Stimulated activated naive CD8-positive, alpha-beta T cell treated with anti-CD3 and anti-CD28 coated beads, Interleukin-15, Interleukin-2, amounts not matched to agents 100 U/mL and 50 U/mL, for 24 hours (primary cell): Measurements from ENCODE around the gene METTL17.
"Not testable (repeated sequence)": the region's sequence is repeated elsewhere in the genome, so short reads cannot be mapped to it uniquely, and the experiment has no call there.

ENCODE experiments used
- ATAC-seq: fragments of 150-1000 bp; cut with Tn5 transposase; one replicate; pipeline ENCODE4 v1.10.0; 2021
- DNase-seq: peaks from one replicate; pipeline ENCODE4 v3.0.0; 2021

The METTL17 gene, protein sequence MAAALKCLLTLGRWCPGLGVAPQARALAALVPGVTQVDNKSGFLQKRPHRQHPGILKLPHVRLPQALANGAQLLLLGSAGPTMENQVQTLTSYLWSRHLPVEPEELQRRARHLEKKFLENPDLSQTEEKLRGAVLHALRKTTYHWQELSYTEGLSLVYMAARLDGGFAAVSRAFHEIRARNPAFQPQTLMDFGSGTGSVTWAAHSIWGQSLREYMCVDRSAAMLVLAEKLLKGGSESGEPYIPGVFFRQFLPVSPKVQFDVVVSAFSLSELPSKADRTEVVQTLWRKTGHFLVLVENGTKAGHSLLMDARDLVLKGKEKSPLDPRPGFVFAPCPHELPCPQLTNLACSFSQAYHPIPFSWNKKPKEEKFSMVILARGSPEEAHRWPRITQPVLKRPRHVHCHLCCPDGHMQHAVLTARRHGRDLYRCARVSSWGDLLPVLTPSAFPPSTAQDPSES

DNA sequence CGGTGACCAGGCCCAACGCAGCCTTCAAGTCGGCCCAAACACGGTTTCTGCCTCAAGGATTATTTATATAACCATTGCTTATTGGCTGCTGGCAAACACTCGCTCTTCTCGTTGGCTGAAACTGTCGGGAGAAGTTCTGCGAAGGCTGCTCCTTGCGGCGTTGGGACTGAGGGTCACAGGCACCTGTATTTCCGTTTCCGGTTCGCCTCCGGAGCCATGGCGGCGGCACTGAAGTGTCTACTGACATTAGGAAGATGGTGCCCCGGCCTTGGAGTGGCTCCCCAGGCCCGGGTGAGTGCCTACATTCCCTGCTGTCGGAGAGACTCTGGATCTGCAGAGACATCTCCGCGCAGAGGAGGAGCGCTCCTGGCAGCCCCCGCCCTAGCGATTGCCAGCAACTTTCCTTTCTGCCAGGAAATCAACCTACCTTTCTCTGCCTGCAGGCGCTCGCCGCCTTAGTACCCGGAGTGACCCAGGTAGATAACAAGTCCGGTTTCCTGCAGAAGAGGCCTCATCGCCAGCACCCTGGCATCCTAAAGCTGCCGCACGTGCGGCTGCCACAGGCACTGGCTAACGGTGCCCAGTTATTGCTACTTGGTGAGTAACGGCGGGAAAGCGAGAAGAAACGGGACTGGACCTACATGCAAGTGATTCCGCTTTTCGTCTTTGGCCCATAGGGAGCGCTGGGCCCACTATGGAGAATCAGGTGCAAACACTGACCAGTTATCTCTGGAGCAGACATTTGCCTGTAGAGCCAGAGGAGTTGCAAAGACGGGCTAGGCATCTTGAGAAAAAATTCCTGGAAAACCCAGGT, at the start of gene METTL17:
TSS of gene METTL17 (plus strand) at position 194 of the 814 bp plus-strand sequence. CDS start at position 217, 23 bp downstream.
- DNase-seq (peak; percentile 88), ATAC-seq (peak; percentile 98)

DNA sequence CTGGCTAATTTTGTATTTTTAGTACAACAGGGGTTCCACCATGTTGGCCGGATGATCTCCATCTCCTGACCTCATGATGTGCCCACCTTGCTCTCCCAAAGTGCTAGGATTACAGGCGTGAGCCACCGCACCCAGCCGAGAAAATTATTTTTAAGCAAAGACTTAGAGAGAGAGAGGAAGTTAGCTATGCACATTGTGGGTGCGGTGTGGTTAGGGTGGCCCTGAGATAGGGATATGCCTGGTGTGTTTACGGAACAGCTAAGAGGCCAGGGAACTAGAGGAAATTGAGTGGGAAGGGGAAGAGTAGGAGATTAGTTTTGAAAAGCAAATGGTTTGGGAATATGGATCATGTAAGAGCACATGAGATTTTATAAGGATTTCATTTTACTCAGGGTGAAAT, 44.6 kb upstream of the METTL17 start:
- not testable (repeated sequence) for DNase-seq, ATAC-seq

DNA sequence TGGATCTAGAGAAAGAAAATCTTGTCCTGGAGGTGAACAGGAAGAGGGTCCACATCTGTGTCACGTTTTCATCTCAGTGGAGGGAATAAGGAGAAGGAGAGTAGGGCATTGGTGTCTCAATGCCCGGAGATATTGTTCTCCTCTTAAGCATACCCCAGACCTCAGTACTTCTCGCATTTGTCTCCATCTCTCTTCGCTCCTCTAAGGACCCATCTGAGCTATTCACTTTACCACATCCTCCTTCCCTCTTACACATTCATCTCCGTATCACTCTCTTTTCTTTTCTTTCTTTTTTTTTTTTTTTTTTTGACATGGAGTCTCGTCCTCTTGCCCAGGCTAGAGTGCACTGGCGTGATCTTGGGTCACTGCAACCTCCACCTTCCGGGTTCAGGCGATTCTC, 43.1 kb upstream of the METTL17 start:
- DNase-seq, ATAC-seq: not testable (repeated sequence)

DNA sequence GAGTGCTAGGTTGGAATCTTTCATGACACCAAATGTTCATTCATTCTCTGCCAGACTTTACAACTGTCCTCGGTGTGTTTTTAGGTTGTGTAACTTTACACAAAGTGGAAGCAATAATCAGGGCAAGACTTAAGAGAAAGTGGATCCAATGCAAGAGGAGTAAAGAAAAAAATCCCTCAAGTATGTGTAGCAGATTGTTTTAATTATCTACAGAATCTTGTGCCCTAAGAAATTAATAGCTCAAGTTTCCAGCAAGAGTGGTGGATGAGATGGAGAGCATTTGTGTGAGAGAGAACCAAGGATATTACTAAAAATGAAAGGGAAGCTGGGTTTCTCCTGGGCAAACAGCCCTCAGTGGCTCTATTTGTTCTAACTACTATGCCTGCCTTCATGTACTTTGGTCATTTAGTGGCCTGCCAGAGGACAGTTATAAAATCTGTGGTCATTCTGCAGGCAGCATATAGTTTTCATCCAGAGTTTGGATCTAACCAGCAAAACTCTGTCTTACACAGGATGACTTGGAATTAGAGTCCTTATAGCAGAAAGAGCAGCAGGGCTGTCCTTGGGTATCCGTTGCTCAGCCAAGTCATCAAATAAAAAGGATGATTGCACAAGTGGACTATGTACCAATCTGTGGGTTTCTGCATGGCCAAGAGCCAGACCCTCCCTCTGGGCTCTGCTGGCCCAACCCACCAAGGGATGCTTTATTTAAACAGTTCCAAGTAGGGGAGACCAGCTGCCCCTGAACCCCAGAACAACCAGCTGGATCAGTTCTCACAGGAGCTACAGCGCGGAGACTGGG, 34.8 kb upstream of the METTL17 start, which contains the start of gene RNASE2:
TSS of gene RNASE2 (plus strand) at position 752 of the 802 bp plus-strand sequence. CDS start 285 bp downstream, outside the sequence.
- DNase-seq, ATAC-seq: not testable (repeated sequence)

DNA sequence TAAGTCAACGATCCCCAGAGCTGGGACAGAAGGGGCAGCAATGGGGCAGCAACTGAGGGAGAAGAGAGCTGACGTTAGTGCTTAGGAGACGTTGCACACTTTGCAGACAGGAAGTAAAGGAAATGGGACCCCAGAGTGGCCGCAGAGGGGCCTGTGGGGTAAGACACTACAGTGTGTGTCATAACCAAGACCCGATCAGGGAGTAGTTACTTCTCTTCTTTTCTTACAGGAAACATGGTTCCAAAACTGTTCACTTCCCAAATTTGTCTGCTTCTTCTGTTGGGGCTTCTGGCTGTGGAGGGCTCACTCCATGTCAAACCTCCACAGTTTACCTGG, 34.3 kb upstream of the METTL17 start:
- DNase-seq, ATAC-seq: not testable (repeated sequence)

DNA sequence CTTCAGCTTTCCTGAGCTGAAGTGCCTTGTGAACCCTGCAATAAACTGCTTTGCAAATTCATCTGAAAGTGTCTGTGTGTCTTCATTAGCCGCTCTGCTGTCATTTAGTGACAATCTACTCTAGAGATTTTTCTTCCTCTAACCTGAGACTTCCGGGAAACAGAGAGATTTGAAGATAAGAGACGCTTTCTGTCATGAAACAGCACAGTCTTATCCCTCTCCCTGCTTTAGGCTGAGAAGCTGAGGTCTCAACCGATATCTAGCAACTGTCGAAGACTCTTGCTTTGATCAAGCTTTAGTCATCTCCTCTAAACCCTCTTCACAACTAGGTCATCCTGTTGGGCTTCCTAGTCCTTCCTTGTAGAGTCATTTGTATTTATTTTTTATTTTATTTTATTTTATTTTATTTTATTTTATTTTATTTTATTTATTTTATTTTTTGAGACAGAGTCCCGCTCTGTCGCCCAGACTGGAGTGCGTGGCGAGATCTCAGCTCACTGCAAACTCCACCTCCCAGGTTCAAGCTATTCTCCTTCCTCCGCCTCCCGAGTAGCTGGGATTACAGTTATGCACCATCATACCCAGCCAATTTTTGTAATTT, 33.3 kb upstream of the METTL17 start:
- ATAC-seq (no peak), DNase-seq (no peak)

DNA sequence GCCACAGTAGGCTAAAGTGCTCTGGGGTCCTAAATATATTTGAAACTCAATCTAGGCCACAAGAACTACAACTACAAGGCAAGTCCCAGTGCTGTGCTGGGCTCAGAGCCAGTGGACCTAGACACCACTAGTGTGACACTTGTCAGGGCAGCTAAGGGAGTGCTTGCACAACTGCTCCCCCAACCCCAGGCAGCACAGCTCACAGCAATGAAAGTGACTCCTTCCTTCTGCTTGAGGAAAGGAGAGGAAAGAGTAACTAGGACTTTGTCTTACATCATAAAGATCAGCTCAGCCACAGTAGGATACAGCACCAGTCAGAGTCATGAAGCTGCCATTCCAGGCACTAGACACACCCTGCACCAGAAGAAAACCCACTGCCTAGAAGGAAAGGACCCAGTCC, 30.8 kb upstream of the METTL17 start:
- DNase-seq, ATAC-seq: not testable (repeated sequence)

DNA sequence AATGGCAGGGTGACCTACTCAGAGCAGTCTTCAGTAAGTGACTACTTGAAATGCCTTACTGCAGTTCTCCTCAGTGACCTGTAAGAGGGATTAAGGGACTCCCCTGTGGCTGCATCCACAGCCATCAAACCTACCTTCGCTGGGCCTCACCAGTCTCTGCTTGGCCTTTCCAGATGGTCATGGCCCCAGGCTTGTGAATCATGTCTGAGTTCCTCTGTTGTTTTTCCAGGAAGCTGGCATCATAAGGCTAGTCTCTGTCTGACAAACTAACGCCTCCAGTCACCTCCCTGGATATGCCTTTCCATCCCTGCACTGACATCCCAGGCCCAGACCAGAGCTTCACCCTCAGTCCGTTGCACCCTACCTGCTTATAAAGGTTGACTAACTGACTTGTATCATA, 20.4 kb upstream of the METTL17 start:
- ATAC-seq (no peak), DNase-seq (no peak)

DNA sequence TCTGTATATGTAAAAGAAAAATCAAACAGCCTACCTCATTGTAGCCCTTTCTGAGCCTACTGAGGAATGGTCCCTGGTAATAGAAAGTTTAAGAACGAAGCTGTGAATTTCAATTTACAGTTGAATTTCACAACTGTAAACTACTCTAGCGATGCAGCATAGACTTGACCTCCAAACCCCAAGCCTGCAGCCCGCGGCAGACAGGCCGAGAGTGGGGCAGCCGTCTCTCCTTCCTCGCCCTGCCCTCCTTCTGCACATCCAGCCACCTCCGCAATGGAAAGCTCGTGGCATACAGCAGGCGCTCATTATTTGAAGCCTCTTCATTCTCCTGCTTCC, 19.2 kb upstream of the METTL17 start:
- ATAC-seq (peak; percentile 2), DNase-seq (no peak)

DNA sequence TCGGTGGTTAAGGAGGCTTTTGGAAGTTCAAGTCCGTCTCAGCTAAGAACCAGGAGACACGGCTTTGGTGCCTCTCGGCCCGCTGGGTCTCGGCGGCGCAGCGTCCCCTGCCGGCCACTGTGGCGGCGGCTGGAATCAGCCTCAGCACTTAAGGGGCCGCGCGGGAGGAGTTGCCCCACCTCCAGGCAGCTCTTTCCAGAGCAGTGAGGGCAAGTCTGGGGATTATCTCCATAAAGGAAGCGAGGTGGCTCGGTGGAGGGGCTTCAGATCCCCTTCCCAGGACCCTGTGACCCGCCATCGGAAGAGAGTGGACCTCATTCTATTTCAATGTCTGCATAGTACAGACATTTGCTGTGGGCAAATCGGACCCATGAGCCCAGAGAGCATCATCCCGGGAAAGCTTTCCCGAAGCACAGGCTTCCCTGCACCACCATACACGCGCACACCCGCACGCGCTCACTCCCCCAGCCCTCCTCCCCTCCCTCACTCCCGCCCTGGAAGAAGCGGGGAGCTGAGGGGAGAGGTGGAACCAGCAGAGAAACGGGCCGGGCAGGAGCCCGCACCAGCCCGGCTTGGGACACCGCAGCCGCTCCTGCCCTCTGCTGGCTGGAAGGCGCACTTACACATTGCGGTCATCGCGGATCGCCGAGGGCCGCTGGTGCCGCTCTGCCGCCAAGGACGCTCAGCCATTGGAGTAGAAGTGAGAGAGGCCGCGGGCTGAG, 18.6 kb upstream of the METTL17 start:
- peak; percentile 92 for ATAC-seq
- DNase-seq = peak; percentile 87

DNA sequence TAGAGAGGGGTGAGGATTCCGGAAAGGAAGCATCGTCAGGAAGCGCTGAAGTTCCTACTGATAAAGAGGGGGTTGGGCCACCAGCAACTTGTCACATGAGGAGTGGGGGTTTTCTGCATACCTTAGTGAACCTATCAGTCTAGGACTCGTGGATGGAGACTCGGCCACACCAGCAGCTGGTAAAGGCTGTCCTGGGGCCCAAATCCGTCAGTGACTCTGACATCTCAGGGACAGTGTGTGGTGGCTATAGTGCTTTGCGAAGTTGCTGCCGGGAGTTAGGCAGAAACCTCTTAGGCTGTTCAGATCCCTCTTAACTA, 18.1 kb upstream of the METTL17 start:
- no peak for ATAC-seq
- DNase-seq = no peak

DNA sequence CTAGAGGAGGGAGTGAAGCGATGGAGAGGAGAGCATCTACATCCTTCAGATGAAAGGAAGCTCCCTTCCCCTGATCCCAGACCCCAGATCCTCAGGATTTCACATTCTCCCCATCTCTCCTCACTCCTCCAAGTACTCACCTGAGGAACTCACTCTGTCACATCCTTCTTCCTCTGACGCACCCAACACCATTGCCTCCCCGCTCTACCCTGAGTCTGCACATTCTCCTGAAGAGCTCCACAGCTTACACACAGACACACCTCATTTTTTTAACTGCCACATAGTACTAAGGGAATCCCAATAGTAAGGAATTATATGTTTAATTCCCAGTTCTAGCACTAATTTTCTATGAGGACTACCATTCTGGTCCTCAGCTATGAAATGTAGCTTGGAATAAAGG, 16.3 kb upstream of the METTL17 start:
- ATAC-seq (no peak), DNase-seq (no peak)

DNA sequence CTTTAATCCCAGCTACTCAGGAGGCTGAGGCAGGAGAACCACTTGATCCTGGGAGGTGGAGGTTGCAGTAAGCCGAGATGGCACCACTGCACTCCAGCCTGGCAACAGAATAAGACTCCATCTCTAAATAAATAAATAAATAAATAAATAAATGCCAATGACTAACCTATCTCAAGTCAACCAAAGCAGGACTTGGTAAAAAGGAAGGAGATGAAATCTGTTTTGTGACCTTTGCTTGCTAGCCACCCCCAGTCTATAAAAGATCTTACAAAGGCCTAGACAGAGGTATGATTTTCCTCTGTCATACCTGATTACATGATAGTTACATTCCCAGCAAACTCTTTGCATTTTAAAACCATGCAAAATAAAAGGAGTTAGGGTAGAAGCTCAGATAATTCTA, 13.5 kb upstream of the METTL17 start:
- ATAC-seq = no peak
- DNase-seq = no peak

DNA sequence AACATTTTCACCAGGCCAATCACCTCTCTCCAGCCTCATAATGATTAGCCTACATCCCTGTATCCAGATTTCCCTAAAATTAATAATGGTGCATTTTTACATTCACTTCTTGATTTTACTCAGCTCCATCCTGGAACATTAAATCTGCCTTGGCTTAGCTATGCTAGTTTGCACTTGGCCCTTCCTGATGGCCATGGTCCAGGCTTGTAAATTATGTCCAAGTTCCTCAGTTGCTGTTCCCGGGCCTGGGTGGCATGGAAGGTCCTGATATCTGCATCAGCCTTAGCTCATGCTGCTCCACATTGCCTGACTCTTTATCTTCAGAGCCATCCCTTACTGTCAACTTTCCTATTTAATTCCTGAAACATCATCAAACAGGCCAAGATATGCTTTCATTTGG, 11.1 kb upstream of the METTL17 start:
- ATAC-seq = no peak
- DNase-seq = no peak

DNA sequence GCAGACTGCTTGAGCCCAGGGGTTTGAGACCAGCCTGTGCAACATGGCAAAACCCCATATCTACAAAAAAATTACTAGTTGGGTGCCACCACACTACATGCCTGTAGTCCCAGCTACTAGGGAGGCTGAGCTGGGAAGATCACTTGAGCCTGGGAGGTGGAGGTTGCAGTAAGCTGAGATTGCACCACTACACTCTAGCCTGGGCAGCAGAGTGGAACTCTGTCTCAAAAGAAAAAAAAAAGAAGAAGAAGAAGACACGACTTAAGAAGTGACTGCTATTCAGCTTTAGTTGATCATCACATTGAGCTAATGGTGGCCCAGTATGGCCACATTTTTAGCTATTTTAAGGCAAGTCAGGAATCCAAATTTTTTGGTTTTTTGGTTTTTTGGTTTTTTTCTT, 8.9 kb upstream of the METTL17 start:
- DNase-seq (no peak), ATAC-seq (no peak)

DNA sequence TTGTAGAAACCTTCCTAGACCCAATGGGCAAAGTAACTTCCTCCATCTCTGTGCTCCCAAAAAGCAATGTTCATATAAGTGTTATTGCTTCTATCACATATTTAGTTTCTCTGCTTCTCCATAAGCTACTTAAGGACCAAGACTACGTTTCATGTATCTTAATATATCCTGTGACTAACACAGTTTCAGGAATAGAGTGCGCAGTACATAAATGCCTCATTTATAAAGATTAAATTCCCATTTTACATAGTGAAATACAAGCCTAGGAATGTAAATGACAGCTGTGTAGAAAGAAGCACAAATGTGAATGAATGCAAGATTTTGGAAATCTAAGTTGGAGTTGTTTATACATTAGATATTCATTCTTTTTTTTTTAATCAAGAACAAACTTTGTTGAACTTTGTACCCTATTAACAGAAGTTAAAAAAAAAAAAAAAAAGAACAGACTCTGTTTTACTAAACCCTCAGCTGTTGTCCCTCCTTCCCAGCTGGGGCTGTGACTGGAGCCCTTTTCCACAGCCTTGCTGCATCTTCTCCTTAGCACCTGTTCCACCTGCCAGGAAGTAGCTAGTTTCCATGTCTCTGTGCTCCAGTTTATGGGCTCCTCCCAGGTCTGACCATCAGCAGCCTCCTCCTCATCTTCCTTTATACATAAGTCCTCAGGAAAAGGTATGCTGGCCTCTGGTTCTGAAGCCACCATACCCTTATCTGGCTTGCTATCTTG, 7.0 kb upstream of the METTL17 start:
- DNase-seq (no peak), ATAC-seq (no peak)

DNA sequence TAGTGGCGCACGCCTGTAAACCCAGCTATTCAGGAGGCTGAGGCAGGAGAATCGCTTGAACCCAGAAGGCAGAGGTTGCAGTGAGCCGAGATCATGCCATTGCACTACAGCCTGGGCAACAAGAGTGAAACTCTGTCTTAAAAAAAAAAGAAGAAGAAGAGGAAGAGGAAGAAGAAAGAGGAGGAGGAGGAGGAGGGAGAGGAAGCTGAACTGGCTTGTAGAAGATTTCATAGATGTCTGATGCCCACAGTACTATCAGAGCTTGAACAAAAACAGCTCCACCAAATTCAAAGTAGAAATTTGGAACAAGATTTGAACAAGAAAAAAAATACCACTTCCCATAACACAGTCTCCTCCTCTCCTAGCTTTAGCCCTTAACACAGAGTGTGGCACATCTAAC, 4.1 kb upstream of the METTL17 start:
- not testable (repeated sequence) for DNase-seq, ATAC-seq

DNA sequence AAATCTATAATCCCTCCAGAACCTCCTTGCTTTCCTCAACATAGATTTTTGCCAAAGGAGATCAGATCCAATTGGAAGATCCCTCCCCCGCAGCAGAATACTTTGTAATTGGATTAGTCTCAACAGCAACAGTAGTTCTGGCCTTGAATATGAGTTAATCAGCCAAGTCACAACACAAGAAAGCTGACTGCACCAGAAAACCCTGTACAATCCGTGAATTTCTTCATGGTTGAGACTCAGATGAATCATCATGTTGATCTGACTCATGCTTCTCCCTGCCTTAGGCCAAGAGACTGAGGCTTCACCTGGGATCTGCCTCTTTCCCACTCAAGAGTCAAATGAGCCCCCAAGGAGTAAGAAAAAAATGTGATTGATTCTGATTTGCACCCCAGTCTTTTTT, 3.0 kb upstream of the METTL17 start:
- DNase-seq (no peak), ATAC-seq (no peak)

DNA sequence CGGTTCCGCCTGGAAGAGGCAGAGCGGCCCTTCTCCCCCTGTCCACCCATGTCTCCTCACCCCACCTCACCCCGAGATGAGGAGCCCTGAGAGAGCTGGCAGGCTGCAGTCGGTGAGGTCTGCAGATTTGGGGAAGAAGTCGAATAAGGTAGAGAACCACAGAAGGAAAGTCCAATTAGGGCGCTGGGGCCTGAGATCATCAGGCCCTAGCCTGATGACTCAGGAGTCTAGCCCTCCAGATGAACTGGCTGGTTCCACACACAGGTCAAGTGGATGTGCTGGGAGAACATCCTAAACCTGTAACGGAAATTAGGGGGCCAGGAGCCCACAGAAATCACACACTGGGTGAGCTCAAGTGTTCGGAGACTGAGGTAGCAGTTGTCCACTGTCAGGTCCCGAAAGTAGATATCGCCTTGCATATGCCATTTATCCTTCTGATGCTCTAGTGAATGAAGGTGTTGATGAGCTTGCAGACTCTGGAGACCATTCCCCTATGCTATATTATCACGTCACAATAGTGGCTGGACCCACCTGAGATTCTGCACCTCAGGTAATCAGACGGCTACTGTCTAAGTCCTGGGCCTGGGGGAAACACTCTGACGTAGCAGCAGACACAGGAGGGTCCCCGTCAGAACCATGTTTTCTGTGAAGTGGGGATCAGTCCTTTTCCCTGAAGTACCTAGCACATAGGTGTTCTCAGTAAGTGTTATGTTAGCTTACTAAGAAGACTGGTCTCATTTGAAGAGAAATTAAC, 886 bp upstream of the METTL17 start:
- no peak for DNase-seq
- ATAC-seq = no peak

DNA sequence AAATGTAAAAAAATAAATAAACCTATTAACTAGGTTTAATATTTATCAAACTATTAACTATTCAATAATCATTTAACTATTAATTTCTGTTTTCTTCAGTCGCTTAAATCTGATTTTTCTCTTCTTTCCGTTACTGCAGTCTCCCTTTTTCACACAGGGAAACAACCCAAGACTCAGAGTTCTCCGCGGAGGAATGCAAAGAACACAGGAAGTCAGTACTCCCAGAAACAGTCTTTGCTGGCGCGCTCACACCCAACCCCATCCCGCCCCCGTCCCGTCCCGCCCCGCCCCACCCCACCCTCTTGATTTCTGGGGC, 351 bp upstream of the METTL17 start:
- ATAC-seq (no peak), DNase-seq (no peak)
